ENCODE results near the gene AP4M1.
A peak's percentile ranks its signal among the peaks of the same experiment; 100 is the strongest.
"Not testable (repeated sequence)": the region's sequence is repeated elsewhere in the genome, so short reads cannot be mapped to it uniquely, and the experiment has no call there.

Gene AP4M1

DNA sequence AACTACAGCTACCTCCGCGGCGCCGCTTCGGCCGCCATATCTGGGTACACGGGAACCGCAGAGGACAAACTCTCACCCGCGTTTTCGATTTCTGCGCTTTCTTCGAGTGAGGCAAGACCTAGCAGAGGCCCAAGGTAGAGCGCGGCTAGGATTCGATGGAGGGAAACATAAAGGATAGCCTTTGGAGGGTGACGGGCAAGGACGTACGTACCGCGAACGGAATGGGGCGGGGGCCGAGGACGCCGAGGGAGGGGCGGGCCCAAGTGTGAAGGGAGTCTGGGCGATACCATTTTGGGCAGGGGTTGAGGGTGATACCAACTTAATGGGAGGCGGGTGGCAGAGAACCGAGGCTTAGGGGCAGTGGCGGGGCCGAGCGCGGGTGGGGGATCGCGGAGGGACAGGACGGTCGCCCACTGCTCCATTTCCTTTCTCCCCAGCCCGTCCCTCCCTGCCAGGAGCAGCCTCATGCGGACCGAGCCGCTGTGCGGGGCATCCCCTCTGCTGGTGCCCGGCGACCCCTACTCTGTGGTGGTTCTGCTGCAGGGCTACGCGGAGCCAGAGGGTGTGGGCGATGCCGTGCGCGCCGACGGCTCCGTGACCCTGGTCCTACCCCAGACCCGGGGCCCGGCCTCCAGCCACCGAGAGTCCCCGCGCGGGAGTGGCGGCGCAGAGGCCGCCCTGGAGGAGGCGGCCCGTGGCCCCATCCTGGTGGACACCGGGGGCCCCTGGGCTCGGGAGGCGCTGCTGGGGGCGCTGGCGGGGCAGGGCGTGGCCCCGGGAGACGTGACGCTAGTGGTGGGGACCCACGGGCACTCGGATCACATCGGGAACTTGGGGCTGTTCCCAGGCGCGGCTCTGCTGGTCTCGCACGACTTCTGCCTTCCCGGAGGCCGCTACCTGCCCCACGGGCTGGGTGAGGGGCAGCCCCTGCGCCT, 25.8 kb downstream of the AP4M1 start, which contains the start of gene MBLAC1:
TSS of gene MBLAC1 (plus strand) at position 37 of the 935 bp plus-strand sequence. CDS start at position 466, 429 bp downstream.
- DNase-seq (ENCODE audit: low read depth): peak; percentile 81
- H3K4me3 ChIP-seq (ENCODE audit: low read depth, low read length): peak within 1 kb of the TSS; percentile 90

DNA sequence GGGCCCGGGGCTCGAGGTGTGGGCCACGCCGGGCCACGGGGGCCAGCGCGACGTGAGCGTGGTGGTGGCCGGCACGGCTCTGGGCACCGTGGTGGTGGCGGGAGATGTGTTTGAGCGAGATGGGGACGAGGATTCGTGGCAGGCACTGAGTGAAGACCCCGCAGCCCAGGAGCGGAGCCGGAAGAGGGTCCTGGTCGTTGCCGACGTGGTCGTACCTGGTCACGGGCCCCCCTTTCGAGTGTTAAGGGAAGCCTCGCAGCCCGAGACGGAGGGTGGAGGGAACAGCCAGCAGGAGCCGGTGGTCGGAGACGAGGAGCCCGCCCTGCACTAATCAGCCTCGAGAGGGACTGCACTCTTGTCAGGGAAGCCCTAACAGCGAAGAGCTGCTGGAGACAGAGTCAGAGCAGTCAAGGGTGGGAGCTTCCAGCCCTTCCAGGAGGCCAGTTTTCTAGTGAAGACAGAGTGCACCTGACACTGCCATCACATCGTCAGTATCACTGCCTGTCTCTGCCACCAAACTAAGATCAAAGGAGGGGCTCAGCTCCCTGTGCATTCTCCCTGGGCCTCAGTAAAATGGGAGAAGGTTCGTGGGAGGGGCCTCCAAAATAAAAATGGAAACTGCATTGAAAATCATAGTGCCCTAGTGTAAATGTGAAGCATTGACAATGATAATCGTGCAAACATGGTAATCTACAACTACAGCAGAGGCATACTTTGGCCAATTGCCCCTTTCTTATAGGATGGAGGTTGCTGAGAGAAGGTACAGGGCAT, 26.6 kb downstream of the AP4M1 start:
- H3K4me3 ChIP-seq (ENCODE audit: low read depth, low read length): peak overlapping the region; percentile 90

DNA sequence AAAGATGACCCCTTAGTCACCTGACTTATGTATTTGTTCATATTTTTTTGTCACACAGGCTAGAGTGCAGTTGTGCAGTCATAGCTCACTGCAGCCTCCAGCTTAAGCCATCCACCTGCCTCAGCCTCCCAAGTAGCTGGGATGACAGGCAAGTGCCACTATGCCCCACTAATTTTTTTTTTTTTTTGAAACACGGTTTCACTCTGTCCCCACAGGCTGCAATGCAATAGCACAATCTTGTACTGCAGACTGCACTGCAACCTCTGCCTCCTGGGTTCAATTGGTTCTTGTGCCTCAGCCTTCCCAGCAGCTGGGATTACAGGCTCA, 27.2 kb downstream of the AP4M1 start:
- DNase-seq (ENCODE audit: low read depth): no peak

More for the DNA sequence above, 26.6 kb downstream of the AP4M1 start:
- DNase-seq (ENCODE audit: low read depth): no peak

DNA sequence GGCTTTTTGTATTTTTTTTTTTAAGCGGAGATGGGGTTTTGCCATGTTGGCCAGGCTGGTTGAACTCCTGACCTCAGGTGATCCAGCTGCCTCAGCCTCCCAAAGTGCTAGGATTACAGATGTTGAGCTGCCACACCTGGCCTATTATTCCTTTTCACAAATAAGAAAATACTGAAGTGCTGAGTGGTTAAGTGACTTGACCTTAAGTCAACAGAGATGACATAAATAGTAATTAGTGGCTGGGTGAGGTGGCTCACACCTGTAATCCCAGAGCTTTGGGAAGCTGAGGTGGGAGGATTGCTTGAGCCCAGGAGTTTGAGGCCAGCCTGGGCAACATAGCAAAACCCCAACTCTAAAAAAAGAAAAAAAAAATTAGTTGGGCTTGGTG, 28.8 kb downstream of the AP4M1 start:
- DNase-seq (ENCODE audit: low read depth); H3K4me3 ChIP-seq (ENCODE audit: low read depth, low read length): not testable (repeated sequence)

More for the DNA sequence above, 27.2 kb downstream of the AP4M1 start:
- H3K4me3 ChIP-seq (ENCODE audit: low read depth, low read length): no peak overlapping the region

DNA sequence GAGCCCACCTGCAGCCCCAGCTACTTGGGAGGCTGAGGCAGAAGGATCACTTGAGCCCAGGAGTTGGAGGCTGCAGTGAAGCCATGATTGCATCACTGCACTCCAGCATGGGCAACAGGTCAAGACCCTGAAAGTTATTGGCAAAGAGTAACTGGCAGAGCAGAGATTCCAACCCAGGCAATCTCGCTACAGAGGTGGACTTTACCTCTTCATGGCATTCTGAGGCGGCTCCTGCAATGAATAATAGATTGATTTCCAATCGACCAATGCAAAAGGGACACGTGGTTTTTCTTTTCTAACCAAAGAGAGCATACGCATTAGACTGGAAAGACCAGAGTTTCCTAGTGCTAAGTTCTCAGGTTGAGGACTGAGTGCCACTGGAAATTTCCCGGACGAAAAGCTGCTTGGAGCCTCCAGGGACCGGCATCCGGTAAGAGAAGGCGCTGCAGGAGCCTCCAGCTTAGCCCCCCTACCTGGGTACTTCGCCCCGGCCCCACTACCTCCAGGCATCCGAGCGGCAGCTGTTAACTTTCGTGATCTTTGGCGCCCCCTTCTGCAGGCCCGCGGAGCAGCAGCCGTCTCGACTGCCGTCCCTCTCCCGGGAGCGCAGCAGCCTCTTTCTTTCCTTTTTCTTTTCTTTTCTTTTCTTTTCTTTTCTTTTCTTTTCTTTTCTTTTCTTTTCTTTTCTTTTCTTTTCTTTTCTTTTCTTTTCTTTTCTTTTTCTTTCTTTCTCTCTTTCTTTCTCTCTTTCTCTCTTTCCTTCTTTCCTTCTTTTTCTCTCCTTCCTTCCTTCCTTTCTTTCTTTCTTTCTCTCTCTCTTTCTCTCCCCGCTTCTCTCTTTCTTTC, 29.4 kb downstream of the AP4M1 start:
- no peak overlapping the region for H3K4me3 ChIP-seq (ENCODE audit: low read depth, low read length)
- DNase-seq (ENCODE audit: low read depth): no peak

DNA sequence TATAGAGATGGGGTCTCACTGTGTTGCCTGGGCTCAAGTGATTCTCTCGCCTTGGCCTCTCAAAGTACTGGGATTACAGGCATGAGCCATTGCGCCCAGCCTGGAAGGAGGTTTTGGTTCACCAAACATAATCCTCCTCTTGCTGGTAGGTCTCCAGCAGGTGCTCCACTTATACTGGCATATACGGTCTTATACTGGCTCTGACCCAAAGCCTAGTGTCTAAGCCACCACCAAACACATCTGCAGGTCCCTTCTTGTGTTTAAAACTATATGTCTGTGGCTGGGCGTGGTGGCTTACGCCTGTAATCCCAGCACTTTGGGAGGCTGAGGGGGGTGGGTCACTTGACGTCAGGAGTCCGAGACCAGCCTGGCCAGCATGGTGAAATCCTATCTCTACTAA, 30.7 kb downstream of the AP4M1 start:
- no peak overlapping the region for H3K4me3 ChIP-seq (ENCODE audit: low read depth, low read length)
- DNase-seq (ENCODE audit: low read depth): no peak

DNA sequence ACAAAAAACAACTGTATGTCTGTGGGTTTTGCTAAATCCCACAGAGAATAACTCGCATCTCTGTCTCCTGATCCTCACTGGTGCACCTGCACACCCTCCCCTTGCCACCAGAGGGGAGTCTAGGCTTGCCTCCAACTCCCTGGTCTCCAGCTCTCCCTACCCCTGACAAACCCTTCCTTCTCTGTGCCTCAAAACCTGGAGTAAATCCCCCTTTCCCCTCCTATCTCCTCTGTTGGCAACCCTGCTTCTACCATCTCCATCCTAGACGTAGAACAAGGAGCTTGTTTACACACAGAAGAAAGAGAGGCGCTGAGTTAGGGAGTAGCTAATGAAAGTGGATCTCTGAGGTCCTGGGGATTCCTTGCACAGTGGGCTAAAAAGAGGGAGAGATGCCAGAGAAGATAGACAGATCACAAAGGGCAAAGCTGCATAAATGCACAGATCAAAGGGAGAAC, 31.3 kb downstream of the AP4M1 start:
- no peak overlapping the region for H3K4me3 ChIP-seq (ENCODE audit: low read depth, low read length)
- no peak for DNase-seq (ENCODE audit: low read depth)

DNA sequence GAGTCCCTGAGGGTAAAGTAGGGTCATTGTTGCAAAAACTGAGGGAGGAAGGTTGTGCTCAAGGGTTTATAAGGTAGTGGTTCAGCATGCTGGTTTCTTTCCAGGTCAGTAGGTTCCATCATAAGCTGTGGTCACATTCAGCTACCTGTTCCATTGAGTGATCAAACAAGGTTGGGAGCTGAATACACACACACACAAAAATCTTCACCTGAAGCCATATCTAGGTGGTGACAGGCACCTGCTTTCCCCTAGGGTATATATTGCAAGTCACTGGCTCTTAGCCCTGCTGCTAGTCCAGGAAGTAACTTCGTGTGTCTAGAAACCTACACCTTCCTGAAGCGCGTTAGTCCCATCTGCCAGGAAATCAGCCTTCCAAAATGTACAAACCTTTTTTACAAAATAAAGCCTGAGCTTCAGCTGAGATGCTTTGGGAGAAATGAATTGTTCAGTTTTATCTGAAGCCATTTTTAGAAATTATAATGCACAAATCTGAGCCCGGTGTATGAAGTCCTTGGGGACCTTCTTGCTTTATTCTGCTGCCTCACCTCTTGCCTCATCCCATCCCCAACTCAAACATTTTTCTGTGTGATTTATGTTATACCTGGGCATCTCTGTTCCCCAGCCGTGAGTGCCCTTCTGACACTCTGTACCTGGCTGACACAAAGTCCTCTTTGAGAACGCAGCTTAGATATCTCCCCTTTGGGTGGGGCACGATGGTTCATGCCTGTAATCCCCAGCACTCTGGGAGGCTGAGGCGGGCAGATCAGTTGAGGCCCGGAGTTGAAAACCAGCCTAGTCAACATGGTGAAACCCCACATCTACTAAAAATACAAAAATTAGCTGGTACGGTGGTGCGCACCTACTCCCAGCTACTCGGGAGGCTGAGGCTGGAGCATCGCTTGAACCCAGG, 36.7 kb downstream of the AP4M1 start:
- no peak overlapping the region for H3K4me3 ChIP-seq (ENCODE audit: low read depth, low read length)
- DNase-seq (ENCODE audit: low read depth): no peak

DNA sequence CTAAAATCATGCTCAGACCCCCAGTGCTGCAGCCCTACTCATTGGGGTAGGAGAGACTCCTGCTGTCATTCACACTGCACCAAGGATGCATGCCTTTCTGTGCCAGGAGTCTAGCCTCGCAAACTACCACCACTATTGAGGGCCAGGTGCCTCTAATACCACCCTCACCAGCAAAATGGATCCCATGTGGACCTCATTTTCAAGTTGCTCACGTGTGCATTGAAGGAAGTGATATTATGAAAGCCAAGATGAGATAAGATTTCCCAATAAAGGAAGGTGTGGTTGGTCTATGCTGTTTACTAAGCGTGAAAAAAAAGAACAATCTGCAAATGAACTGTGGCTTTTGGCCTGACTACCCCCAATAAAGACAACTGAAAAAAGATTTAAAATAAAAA, 40.1 kb downstream of the AP4M1 start:
- no peak for DNase-seq (ENCODE audit: low read depth)
- no peak overlapping the region for H3K4me3 ChIP-seq (ENCODE audit: low read depth, low read length)

DNA sequence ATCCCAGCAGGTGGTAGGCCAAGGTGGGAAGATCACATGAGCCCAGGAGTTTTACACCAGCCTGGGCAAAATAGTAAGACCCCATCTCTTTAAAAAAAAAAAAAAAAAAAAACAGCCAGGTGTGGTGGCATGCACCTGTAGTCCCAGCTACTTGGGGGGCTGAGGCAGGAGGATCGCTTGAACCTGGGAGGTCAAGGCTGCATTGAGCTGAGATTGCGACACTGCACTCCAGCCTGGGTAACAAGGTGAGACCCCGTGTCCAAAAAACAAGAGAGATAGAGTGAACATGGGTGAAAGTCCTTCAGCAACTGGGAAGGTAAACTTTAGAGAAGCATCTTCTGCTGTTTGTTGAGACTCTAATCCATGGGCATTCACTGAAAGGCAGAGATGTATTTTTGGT, 41.0 kb downstream of the AP4M1 start:
- DNase-seq (ENCODE audit: low read depth): no peak
- H3K4me3 ChIP-seq (ENCODE audit: low read depth, low read length): no peak overlapping the region

DNA sequence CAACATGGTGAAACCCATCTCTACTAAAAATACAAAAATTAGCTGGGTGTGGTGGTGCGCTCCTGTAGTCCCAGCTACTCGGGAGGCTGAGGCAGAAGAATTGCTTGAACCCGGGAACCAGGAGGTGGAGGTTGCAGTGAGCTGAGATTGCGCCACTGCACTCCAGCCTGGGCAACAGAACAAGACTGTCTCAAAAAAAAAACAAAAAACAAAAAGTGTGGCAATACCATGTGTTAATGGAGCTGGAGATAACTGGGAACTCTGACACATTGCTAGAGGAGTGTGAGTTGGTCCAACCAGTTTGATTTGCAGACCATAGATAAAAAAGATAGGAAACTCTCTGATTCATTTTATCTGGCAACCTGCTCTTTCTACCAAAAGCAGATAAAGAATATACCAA, 44.9 kb downstream of the AP4M1 start:
- H3K4me3 ChIP-seq (ENCODE audit: low read depth, low read length): not testable (repeated sequence)

DNA sequence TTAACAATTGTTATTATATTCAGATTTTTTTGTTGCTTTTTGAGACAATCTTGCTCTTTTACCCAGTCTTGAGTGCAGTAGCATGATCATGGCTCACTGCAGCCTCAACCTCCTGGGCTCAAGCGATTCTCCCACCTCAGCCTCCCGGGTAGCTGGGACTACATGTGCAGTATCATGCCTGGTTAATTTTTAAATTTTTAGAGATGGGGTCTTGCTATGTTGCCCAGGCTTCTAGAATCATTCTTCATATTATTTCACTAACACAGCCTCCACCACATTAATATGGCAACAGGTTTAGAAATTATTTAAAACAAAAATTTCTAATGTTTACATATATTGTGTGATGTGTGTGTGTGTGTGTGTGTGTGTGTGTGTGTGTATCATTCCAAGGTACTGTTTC, 45.8 kb downstream of the AP4M1 start:
- no peak for DNase-seq (ENCODE audit: low read depth)
- no peak overlapping the region for H3K4me3 ChIP-seq (ENCODE audit: low read depth, low read length)

More for the DNA sequence above, 44.9 kb downstream of the AP4M1 start:
- DNase-seq (ENCODE audit: low read depth): not testable (repeated sequence)

DNA sequence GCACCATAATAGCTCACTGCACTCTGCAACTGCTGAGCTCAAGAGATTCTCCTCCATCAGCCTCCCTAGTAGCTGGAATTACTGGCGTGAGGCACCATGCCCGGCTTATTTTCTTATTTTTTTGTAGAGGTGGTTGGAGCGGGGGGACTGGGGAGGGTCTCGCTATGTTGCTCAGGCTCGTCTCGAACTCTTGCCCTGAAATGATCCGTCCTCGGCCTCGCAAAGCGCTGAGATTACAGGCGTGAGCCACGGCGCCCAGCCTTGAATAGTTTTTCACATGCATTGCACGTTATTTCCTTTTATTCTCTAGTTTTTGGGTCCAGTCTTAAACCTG, 46.7 kb downstream of the AP4M1 start:
- peak overlapping the region; percentile 98 for H3K4me3 ChIP-seq (ENCODE audit: low read depth, low read length)
- no peak for DNase-seq (ENCODE audit: low read depth)

DNA sequence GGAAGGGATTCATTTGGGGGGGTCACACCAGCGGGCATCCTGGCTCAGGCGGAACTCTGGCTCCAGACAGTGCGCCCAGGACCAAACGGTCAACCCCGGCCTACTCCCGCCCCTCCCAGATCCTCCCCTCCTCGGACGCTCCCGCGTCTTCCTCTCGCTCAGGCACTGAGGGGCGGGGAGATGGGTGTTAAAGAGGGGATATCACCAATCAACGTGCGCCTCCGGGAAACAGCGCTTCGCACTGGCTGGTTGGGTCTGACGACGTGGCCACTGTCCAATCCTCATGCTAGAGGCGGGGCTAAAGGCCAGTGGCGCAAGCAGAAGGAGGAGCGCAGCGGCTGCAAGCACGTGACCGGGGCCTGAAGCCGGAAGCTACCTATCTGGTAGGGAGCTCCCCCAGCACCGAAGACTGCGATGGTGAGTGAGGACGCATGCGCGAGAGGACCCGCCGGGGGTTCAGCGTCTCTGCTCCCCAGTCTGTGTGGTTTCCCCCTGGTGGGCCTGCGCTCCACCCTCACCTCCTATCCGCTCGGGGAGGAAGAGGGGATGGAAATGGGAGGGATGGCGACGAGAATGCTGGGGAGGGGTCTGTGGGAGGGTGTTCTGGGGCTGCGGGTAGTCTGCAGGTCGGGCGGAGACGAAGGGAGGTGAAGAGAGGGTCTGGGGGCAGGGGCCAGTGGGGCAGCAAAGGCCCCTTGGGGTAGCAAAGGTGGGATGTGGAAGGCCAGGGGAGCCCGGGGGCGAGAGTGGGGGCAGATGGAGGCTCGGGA, 47.3 kb downstream of the AP4M1 start, which contains the start of gene LAMTOR4:
TSS of gene LAMTOR4 (plus strand) at position 360 of the 770 bp plus-strand sequence. CDS start at position 415, 55 bp downstream.
- H3K4me3 ChIP-seq (ENCODE audit: low read depth, low read length): peak within 1 kb of the TSS; percentile 98
- peak; percentile 96 for DNase-seq (ENCODE audit: low read depth)

DNA sequence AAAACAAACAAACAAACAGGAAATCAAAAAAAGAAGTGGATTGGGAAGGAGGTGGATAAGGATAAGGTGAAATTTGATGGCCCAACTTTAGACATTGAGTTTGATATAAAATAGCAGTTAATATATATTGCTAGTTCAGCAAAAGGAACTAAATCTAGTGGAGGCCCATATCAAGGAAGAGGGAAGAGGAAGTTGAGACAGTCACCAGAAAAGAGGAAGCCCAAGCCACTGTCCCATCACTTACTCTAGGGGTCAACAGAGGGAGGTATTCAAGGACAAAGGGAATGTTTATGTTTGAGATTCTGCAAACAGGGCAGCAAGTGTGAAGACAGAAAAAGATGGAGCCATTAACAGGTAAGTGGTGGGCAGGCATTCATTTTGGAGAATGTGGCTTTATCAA, 51.0 kb downstream of the AP4M1 start:
- no peak overlapping the region for H3K4me3 ChIP-seq (ENCODE audit: low read depth, low read length)
- no peak for DNase-seq (ENCODE audit: low read depth)

DNA sequence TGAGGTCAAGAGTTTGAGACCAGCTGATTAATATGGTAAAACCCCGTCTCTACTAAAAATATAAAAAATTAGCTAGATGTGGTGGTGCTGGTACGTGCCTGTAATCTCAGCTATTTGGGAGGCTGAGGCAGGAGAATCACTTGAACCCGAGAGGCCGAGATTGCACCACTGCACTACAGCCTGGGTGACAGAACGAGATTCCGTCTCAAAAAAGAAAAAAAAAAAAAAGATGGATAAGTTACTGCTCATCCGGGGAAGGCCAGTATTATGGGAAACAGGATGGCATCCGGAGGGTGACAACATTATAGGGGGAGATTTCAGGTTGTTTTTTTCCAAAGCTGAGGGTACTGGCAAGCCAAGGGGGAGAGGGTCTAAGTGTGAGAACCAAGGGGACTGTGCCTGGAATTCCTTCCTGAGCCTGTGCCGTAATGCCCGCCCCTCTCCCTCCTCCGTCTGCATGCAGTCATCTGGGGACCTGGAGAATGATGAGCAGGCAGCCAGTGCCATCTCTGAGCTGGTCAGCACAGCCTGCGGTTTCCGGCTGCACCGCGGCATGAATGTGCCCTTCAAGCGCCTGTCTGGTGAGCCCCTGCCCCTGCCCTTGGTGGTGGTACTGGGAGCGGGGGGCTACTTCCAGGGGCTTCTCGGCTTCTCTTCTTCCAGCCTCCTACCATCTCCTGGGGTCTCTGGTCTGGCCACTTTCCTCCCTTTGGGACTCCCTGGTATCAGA, 51.7 kb downstream of the AP4M1 start:
- no peak overlapping the region for H3K4me3 ChIP-seq (ENCODE audit: low read depth, low read length)
- DNase-seq (ENCODE audit: low read depth): no peak

Data from skeletal muscle cell (primary cell).